KOPT-K1 (cell line): ENCODE measurements around the gene UNC79.

ENCODE experiments used
- H3K27ac ChIP-seq: fragments of 200-600 bp; sonication (generic); 2 replicates; pipeline ENCODE4 v1.5.1; 2016; ENCODE audit warnings: antibody characterized with exemption, mild to moderate bottlenecking, low read depth, low read length; ENCODE audit not compliant: poor library complexity, severe bottlenecking
- H3K36me3 ChIP-seq: fragments of 200-600 bp; sonication (generic); 2 replicates; pipeline ENCODE4 v1.5.1; 2017; ENCODE audit warnings: antibody characterized with exemption, mild to moderate bottlenecking, low read length, moderate library complexity; ENCODE audit not compliant: insufficient read depth
- H3K9me3 ChIP-seq: fragments of 200-600 bp; sonication (generic); 2 replicates; pipeline ENCODE4 v1.5.1; 2017; ENCODE audit warnings: antibody characterized with exemption, low read length, mild to moderate bottlenecking; ENCODE audit not compliant: insufficient read depth, poor library complexity, severe bottlenecking

Gene UNC79

GRCh38 chr14:93525696-93526451, 95.1 kb downstream of the UNC79 start:
- peaks cover 13% of the 10 kb centered on the region for H3K9me3 ChIP-seq
- no peak overlapping the region for H3K27ac ChIP-seq
- no peaks in the 10 kb centered on the region for H3K36me3 ChIP-seq

GRCh38 chr14:93527203-93527607, 96.5 kb downstream of the UNC79 start:
- H3K36me3 ChIP-seq, result no peaks in the 10 kb centered on the region
- H3K9me3 ChIP-seq, result no peaks in the 10 kb centered on the region
- no peak overlapping the region for H3K27ac ChIP-seq

DNA sequence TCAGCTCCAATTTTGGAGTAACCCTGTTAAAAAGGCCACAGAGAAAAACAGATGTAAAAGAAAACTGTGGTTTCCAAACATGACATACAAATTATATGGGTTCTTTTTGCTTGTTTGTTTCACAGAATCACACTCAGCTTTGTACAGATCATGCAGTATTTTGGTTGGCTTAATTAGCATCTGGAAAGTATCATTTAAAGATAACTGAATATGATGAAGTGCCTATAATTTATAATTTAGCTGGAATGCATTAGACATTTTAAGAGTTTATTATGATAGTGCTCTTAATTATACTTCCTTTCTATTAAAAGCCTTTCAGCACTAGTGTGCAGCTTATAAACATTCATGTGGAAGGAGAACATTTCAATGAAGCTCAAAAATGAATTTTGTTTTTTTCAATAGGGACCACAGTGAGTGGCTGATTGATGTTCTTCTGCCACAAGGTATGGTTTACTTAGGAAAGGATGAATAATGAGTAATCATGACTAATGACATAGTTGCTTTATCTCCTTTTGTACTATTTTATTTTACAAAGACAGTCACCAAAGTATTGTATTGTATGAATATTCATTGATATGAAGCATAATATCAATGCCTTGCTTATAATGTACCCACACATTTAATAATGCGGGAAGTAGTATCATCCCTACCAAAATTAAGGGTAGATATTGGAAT, 98.3 kb downstream of the UNC79 start:
- Histone ChIP-seq H3K36me3 (no peaks in the 10 kb centered on the region), H3K9me3 (no peaks in the 10 kb centered on the region)

GRCh38 chr14:93531644-93532043, 100.9 kb downstream of the UNC79 start:
- Histone ChIP-seq H3K36me3 (no peaks in the 10 kb centered on the region), H3K9me3 (no peaks in the 10 kb centered on the region), H3K27ac (no peak overlapping the region)

More for the DNA sequence above, 98.3 kb downstream of the UNC79 start:
- no peak overlapping the region for H3K27ac ChIP-seq

- Histone ChIP-seq H3K9me3 (no peaks in the 10 kb centered on the region), H3K36me3 (no peaks in the 10 kb centered on the region), H3K27ac (no peak overlapping the region)
Observed at GRCh38 chr14:93532541-93532940, 101.8 kb downstream of the UNC79 start.

GRCh38 chr14:93533437-93533836, 102.7 kb downstream of the UNC79 start:
- no peaks in the 10 kb centered on the region for H3K36me3 ChIP-seq
- H3K27ac ChIP-seq, result no peak overlapping the region
- no peaks in the 10 kb centered on the region for H3K9me3 ChIP-seq

DNA sequence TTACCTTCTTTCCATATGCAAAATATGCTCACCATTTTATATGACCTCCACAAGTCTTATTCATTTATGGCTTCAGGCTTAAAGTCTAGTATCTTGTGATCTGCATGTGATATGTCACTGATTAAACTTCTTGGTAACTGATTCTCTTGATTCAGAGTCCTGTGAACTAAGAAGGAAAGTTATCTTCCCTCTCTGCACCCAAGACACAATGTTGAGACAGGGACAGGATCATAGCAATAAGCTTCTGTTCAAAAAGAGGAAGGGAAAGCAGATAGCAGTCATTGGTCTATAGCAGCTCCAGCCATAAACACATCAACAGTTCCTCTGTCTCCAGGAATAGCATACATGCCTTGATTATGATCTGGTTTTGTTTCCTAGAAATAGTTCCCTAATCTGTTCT, 103.1 kb downstream of the UNC79 start:
- Histone ChIP-seq H3K9me3 (no peaks in the 10 kb centered on the region), H3K27ac (no peak overlapping the region), H3K36me3 (no peaks in the 10 kb centered on the region)

GRCh38 chr14:93535537-93535936, 104.8 kb downstream of the UNC79 start:
- no peaks in the 10 kb centered on the region for H3K36me3 ChIP-seq
- H3K9me3 ChIP-seq, result no peaks in the 10 kb centered on the region
- no peak overlapping the region for H3K27ac ChIP-seq

- Histone ChIP-seq H3K36me3 (no peaks in the 10 kb centered on the region), H3K9me3 (no peaks in the 10 kb centered on the region), H3K27ac (no peak overlapping the region)
Observed at GRCh38 chr14:93536945-93537344, 106.2 kb downstream of the UNC79 start.

- Histone ChIP-seq H3K27ac (no peak overlapping the region), H3K9me3 (no peaks in the 10 kb centered on the region), H3K36me3 (no peaks in the 10 kb centered on the region)
Observed at GRCh38 chr14:93537951-93538350, 107.2 kb downstream of the UNC79 start.

DNA sequence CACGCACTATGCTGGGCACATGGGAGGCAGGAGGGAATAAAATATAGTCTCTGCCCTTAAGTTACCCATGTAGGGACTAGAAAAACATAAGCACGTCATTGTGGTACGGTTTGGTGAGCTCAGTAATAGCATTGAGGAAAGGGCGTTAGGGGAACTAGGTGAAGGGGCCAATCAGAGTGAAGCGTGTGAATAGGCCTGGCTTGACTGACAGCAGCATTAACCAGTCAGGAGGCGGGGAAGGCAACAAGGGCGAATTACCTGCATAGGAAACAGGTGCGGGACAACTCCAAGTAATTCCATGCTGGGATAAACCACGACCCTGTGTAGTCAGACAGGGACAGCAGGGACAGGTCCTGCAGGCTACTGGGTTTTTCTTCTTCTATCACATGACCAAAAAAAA, 107.7 kb downstream of the UNC79 start:
- Histone ChIP-seq H3K36me3 (no peaks in the 10 kb centered on the region), H3K27ac (no peak overlapping the region), H3K9me3 (no peaks in the 10 kb centered on the region)

GRCh38 chr14:93540235-93540634, 109.5 kb downstream of the UNC79 start:
- H3K36me3 ChIP-seq, result no peaks in the 10 kb centered on the region
- H3K27ac ChIP-seq, result no peak overlapping the region
- no peaks in the 10 kb centered on the region for H3K9me3 ChIP-seq

GRCh38 chr14:93543766-93544165, 113.0 kb downstream of the UNC79 start:
- H3K27ac ChIP-seq, result no peak overlapping the region
- H3K9me3 ChIP-seq, result no peaks in the 10 kb centered on the region
- no peaks in the 10 kb centered on the region for H3K36me3 ChIP-seq

GRCh38 chr14:93544212-93544611, 113.5 kb downstream of the UNC79 start:
- Histone ChIP-seq H3K27ac (no peak overlapping the region), H3K36me3 (no peaks in the 10 kb centered on the region), H3K9me3 (no peaks in the 10 kb centered on the region)

GRCh38 chr14:93546642-93547041, 115.9 kb downstream of the UNC79 start:
- Histone ChIP-seq H3K27ac (no peak overlapping the region), H3K36me3 (no peaks in the 10 kb centered on the region), H3K9me3 (no peaks in the 10 kb centered on the region)
